ENCODE measurements around the gene OR4K17.
"Not testable (repeated sequence)": the region's sequence is repeated elsewhere in the genome, so short reads cannot be mapped to it uniquely, and the experiment has no call there.

The OR4K17 gene, protein sequence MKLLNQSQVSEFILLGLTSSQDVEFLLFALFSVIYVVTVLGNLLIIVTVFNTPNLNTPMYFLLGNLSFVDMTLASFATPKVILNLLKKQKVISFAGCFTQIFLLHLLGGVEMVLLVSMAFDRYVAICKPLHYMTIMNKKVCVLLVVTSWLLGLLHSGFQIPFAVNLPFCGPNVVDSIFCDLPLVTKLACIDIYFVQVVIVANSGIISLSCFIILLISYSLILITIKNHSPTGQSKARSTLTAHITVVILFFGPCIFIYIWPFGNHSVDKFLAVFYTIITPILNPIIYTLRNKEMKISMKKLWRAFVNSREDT

DNA sequence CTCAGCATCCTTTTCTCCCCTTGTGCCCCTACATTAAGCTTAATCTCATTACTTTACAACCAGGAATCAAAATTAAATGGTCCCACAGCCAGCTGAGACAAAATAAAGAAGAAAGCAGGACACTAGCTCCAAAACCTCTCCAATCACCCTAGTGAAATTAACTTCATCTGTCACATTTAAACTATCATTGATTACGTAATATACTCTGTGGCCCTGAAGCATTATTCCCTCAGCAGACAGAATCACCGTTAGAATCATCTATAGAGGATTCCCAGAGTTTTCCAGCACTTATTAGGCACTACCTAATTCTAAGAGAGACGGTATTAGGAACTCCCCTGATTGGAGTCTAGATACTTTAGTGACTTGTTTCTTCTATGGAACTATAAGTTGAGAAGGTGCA, at the start of gene OR4K17:
OR4K17 (plus strand) TSS at position 302 of the 400 bp plus-strand sequence. CDS start 6,761 bp downstream, outside the sequence.
- no peak for DNase-seq

DNA sequence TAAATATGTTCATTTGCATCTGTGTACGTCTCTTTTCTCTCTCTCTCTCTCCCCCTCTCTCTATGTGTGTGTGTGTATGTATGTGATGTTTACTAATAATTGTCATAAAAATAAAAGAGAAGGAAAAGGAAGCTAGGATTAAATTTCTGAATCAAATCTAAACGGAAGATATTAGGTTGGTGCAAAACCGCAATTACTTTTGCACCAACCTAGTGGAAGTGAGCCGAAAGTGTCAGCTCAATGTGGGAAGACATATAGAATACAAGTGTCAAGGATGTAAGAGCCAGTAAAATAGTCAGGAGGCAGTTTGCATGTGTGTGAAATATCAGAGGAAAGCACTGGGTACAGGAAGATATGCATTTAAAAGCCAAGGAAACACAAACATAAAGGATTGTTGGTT, 18.5 kb upstream of the OR4K17 start:
- no peak for DNase-seq

DNA sequence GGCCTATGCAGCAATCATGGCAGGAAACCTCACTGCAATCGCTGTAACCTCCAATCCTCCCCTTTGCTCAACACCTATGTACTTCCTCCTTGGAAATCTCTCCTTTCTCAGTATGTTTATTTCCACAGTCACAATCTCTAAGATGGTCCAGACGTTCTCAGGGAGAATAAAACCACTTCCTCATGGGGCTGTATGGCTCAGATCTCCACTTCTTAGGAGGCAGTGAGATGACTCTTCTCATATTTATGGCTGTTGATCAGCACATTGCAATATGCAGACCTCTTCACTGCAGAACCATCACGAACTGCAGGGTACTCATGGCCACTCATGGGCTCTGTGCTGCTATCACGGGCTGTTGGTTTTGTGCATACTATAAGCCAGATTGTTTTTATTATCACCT, 17.1 kb upstream of the OR4K17 start:
- peak; percentile 60 for DNase-seq

DNA sequence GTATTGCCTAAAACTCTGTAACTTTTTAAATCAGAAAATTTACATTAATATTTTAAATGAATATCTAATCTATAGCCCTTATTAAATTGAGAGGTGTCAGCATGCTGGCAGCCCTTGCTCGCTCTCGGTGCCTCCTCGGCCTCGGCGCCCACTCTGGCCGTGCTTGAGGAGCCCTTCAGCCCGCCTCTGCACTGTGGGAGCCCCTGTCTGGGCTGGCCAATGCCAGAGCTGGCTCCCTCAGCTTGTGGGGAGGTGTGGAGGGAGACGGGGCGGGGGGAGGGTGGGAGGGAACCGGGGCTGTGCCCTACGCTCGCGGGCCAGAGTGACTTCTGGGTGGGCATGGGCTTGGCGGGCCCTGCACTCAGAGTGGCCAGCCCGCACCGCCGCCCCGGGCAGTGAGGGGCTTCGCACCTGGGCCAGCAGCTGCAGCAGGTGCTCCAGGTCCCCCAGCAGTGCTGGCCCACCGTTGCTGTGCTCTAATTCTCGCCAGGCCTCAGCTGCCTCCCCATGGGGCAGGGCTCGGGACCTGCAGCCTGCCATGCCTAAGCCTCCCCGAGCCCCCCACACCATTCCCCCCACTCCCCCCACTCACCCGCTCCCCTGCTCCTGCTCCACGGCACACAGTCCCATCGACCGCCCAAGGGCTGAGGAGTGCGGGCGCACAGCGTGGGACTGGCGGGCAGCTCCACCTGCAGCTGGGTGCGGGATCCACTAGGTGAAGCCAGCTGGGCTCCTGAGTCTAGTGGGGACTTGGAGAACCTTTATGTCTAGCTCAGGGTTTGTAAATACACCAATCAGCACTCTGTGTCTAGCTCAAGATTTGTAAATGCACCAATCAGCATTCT, 11.4 kb upstream of the OR4K17 start:
- DNase-seq, result not testable (repeated sequence)

DNA sequence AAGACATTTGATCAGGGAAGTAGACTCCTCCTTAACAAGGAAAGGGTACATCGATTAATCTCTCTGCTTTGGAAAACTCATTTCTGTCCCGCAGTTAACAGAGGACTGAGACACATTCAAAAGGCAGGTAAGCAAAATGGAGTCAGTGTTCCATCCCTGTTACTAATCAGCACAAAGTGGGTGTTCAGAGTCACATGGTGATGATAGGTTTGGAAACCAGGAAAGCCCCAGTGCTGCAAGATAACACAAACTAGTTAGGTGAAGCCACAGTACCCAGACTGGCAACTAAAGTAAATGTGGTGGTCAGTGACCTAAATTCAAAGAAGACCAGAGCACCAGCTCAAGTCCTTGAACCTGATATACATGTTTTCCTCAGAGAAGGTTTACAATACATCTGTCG, 1.8 kb downstream of the OR4K17 start:
- DNase-seq, result no peak

DNA sequence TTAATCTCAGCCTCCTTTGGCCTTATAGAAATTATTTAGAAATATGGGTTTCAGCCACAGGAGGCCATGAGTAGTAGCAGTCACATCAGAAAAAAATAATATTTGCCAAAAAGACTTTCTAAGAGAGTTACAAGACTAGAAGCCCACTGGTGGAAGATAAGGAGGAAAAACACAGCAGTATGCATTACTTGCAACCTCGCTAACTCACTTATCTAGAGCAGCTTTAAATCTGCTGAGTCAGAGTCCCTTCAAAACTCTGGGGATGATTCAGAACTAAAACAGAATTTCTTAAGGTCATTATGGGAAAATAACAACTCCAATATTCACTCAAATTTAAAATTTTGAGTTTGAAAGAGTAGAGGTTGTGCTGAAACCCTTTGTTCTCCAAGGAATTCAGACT, 6.2 kb downstream of the OR4K17 start:
- DNase-seq, result peak; percentile 82

DNA sequence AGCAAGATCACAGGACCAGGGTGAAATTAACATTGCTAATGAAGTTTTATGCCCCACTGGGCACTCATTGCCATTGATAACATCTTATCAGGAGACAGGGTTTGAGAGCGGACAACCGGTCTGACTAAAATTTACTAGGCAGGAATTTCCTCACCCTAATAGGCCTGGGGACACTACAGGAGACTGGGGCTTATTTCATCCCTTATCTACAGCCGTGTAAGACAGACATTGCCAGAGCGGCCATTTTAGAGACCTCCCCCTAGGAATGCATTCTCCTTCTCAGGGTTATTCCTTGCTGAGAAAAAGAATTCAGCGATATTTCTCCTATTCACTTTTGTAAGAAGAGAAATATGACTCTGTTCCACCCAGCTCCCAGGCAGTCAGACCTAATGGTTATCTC, 8.3 kb downstream of the OR4K17 start:
- peak; percentile 44 for DNase-seq

DNA sequence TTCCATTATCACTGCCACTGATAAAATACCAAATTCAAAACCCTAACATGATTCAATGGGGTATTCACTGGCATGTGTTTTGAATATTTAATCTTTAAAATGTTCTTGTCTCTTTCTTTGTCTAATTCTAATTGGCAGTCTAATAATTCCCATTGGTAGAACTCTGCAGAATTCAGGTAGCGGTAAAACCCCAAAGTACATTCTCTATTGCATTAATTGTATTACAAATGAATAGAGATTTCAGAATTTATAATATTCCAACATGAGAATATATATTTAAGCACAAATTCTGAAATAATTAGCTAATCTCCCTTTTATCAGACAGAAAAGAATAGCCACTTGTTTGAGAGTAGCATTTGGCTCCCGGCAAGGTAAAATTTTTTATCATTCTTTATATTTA, 28.0 kb downstream of the OR4K17 start, which contains the start of gene OR4N5:
OR4N5 (plus strand) TSS at position 301 of the 400 bp plus-strand sequence. CDS start 4,916 bp downstream, outside the sequence.
- DNase-seq, result no peak

DNA sequence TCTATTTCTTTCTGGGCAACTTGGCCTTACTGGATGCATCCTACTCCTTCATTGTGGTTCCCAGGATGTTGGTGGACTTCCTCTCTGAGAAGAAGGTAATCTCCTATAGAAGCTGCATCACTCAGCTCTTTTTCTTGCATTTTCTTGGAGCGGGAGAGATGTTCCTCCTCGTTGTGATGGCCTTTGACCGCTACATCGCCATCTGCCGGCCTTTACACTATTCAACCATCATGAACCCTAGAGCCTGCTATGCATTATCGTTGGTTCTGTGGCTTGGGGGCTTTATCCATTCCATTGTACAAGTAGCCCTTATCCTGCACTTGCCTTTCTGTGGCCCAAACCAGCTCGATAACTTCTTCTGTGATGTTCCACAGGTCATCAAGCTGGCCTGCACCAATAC, 33.4 kb downstream of the OR4K17 start:
- no peak for DNase-seq

DNA sequence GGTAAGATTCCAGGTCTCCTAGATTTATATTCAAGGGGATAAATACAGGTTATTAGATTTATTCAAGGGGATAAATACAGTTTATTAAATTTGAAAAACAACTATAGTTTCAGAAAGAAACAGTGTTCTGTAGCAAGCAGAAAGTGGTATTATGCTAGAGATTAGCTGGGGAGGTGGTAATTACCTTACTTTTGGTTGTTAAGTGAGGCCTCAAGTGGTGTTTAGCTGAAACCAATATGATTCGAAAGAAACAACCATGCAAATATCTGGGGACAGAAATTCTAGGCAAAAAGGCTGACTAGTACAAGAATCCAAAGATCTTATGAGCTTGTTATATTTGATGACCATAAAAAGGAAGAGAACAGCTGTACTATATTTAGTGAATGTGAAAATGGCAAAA, 34.3 kb downstream of the OR4K17 start:
- no peak for DNase-seq

DNA sequence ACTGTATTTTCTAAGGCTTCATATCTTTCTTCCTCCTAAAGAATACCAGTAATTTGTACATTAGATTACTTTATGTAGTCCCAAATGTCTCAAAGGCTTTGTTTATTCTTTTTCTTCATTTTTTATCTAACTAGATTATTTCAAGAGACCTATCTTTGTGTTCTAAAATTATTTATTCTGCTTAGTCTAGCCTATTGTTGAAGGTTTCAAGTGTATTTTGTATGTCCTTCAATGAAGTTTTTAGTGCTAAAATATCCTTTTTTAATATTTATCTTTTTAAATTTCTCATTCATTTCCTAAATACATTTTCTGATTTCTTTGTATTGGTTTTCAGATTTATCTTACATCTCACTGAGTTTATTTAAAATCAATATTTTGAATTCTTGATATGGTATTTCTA, 53.9 kb downstream of the OR4K17 start:
- DNase-seq, result no peak

DNA sequence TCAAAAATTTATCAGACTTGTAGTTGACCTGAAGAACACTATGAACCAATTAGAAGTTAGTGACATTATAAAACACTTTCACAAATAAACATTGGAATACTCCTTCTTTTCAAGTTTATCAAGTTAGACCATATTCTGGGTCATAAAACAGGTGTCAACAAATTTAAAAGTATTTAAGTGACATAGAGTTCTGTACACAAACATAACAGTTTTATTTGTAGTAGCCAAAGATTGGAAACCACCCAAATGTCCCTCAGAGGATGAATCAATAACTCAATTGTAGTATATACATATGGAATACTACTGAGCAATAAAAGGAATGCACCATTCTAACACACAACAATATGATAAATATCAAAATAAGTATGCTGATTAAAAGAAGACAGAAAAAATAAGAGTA, 56.6 kb downstream of the OR4K17 start:
- no peak for DNase-seq

DNA sequence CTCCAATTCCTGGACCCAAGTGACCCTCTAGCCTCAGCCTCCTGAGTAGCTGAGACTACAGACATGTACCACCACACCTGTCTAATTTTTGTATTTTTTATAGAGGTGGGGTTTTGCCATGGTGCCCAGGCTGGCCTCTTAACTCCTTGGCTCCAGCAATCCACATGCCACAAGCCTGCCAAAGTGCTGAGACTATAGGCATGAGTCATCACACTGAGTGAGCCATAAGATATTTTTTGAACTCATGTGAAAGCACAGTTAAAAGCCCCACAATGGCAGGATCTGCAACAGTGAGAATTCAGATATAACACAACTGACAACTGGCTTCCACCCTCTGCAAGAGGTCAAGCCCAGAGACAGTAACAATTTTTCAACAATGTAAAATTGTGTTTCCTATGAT, 59.3 kb downstream of the OR4K17 start:
- DNase-seq, result peak; percentile 45

Data from OCI-M1 (cell line).